D721Med (cell line): ENCODE data around the gene SLCO3A1.

Experiments used
- DNase-seq: peaks from one replicate; pipeline ENCODE4 v3.0.0; 2011; ENCODE audit warnings: low spot score; ENCODE audit not compliant: insufficient read length
- FAIRE-seq: peaks from 2 replicates; lab custom pipeline; 2011; peaks lifted over from hg19 to GRCh38; lab: Jason Lieb, UNC
- TF ChIP-seq, protein P1 (sequence below): IDR thresholded peaks from 2 replicates; pipeline ENCODE4 v1.5.1; 2012; ENCODE audit warnings: mild to moderate bottlenecking, control low read depth; ENCODE audit not compliant: insufficient read depth; ENCODE audit errors: missing control alignments

The SLCO3A1 gene

GRCh38 chr15:92082006-92082843 is 228.7 kb downstream of the SLCO3A1 start:
- TF ChIP-seq, protein P1, sequence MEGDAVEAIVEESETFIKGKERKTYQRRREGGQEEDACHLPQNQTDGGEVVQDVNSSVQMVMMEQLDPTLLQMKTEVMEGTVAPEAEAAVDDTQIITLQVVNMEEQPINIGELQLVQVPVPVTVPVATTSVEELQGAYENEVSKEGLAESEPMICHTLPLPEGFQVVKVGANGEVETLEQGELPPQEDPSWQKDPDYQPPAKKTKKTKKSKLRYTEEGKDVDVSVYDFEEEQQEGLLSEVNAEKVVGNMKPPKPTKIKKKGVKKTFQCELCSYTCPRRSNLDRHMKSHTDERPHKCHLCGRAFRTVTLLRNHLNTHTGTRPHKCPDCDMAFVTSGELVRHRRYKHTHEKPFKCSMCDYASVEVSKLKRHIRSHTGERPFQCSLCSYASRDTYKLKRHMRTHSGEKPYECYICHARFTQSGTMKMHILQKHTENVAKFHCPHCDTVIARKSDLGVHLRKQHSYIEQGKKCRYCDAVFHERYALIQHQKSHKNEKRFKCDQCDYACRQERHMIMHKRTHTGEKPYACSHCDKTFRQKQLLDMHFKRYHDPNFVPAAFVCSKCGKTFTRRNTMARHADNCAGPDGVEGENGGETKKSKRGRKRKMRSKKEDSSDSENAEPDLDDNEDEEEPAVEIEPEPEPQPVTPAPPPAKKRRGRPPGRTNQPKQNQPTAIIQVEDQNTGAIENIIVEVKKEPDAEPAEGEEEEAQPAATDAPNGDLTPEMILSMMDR = peak; percentile 89
- FAIRE-seq = peak; percentile 77

GRCh38 chr15:92083190-92083589 is 229.7 kb downstream of the SLCO3A1 start:
- TF ChIP-seq, protein P1 = no peak
- DNase-seq (no peak), FAIRE-seq (no peak)

More at GRCh38 chr15:92082006-92082843, 228.7 kb downstream of the SLCO3A1 start:
- peak; percentile 44 for DNase-seq

- no peak for FAIRE-seq
- DNase-seq = no peak
- TF ChIP-seq, protein P1 = no peak
Measured at GRCh38 chr15:92087211-92087610, 233.7 kb downstream of the SLCO3A1 start.

GRCh38 chr15:92091155-92091734 is 237.7 kb downstream of the SLCO3A1 start:
- FAIRE-seq = no peak
- DNase-seq = peak; percentile 38
- TF ChIP-seq, protein P1 = peak; percentile 54

DNA sequence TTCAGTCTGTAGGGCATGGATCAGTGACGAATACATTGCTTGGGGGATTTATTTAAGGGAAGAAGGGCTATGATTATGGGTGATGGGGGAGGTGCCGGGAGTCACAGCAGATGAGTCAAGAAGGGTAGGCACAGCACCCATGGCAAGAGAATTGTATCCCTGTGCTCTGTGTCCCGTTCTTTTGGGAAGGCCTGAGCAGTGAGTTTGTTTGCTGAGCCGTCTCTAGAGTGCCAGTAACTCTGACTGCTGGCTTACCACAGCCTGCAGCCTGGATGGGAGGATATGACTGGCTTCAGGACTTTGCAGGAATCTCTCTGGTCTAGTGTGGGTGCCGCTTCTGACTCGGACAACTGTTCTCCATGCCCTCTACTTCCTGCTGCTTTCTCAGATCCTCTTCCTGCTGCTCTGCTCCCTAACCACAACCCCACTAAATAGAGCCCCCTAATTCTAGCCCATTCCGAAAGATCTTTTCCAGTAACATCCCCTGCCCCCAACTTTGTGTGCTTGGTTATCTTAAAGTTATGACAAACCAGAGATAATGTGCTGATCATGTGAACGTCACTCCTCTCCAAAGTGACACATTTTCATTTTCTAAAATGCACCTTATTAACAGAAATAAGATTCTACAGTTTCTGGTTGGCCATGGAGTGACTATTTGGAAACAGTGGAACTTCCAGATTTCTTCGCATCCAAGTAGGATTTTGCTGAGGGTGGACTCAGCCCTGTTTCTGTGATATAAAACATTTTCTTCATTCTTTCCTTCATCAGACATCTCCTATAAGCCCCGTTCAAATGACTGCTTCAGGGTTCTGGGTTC is 239.0 kb downstream of the SLCO3A1 start:
- TF ChIP-seq, protein P1 = no peak
- no peak for FAIRE-seq

DNA sequence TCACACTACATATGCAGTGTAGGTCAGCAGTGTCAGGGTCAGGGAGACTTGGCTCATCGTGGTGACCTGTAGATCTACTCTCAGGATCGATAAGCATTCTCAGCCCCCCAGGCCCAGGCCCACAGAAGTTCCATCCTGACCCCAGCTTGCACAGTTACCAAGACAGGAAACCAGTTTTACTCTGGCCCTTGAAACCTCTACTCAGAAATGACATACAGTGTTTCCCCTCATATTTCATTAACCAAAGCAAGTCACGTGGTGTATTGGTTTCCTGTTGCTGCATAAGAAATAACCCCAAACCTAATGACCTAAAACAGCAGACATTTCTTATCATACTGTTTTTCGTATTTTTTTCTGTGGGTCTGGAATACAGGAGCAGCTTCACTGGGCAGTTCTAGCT is 242.2 kb downstream of the SLCO3A1 start:
- FAIRE-seq (no peak), DNase-seq (no peak)
- TF ChIP-seq, protein P1 = no peak

More for the DNA sequence above, 239.0 kb downstream of the SLCO3A1 start:
- DNase-seq = no peak
